Activated T-cell treated with anti-CD3 and anti-CD28 coated beads, Interleukin-2, amount 50 U/mL, for 4 hours (primary cell): ENCODE measurements around the gene CADM3. TPM values are rescaled to one million over a fixed set of nuclear protein-coding genes. Genes with fewer than 3 reads are reported as not detected.

Source experiments
- ATAC-seq, 2 donors: fragments of 200-7000 bp; cut with Tn5 transposase; one replicate each; pipeline ENCODE4 v1.10.0; 2021
- DNase-seq: peaks from one replicate; pipeline ENCODE4 v3.0.0-alpha.2; 2020
- H3K27me3 Mint-ChIP-seq: one replicate; pipeline ENCODE4 v1.8.0; 2021; ENCODE audit warnings: low read depth, mixed read lengths
- H3K36me3 Mint-ChIP-seq: one replicate; pipeline ENCODE4 v1.8.0; 2022; ENCODE audit warnings: mixed read lengths; ENCODE audit not compliant: insufficient read depth
- H3K4me1 Mint-ChIP-seq: one replicate; pipeline ENCODE4 v1.8.0; 2021; ENCODE audit warnings: low read depth, mixed read lengths
- H3K4me3 Mint-ChIP-seq: one replicate; pipeline ENCODE4 v1.8.0; 2021; ENCODE audit warnings: mild to moderate bottlenecking, moderate library complexity, mixed read lengths
- H3K9me3 Mint-ChIP-seq: one replicate; pipeline ENCODE4 v1.8.0; 2021; ENCODE audit warnings: mixed read lengths
- total RNA-seq, 3 donors: library from RNA; stranded (reverse); gene quantifications; one replicate each; pipeline ENCODE4 v1.2.1, GENCODE V29; 2021

The CADM3 gene
- total RNA-seq, 3 donors from 2014 or later, result not detected

GRCh38 chr1:159239551-159240220 lies 68.3 kb downstream of the CADM3 start:
- Mint-ChIP-seq H3K4me3 (no peak overlapping the region), H3K36me3 (no peaks in the 10 kb centered on the region), H3K27me3 (peaks cover 14% of the 10 kb centered on the region), H3K4me1 (no peaks in the 10 kb centered on the region), H3K9me3 (no peaks in the 10 kb centered on the region)
- no peak for DNase-seq
- no peak for ATAC-seq

- peaks cover 2% of the 10 kb centered on the region for H3K36me3 Mint-ChIP-seq
- H3K4me1 Mint-ChIP-seq, result no peaks in the 10 kb centered on the region
- H3K9me3 Mint-ChIP-seq, result peaks cover 12% of the 10 kb centered on the region
- no peak for ATAC-seq
- peaks cover 33% of the 10 kb centered on the region for H3K27me3 Mint-ChIP-seq
- no peak overlapping the region for H3K4me3 Mint-ChIP-seq
- DNase-seq, result no peak
Observed at GRCh38 chr1:159247266-159247665, 75.9 kb downstream of the CADM3 start.

GRCh38 chr1:159248311-159248710 lies 76.9 kb downstream of the CADM3 start:
- no peak for DNase-seq
- ATAC-seq, result no peak
- Mint-ChIP-seq H3K36me3 (peaks cover 2% of the 10 kb centered on the region), H3K9me3 (peaks cover 12% of the 10 kb centered on the region), H3K4me1 (no peaks in the 10 kb centered on the region), H3K4me3 (no peak overlapping the region), H3K27me3 (peaks cover 42% of the 10 kb centered on the region)

GRCh38 chr1:159250638-159251216 lies 79.3 kb downstream of the CADM3 start:
- ATAC-seq (no peak), DNase-seq (no peak)
- Mint-ChIP-seq H3K4me3 (no peak overlapping the region), H3K27me3 (peaks cover 37% of the 10 kb centered on the region), H3K9me3 (peaks cover 12% of the 10 kb centered on the region), H3K36me3 (peaks cover 2% of the 10 kb centered on the region), H3K4me1 (no peaks in the 10 kb centered on the region)

Other genes with a start within 250 kb of the CADM3 start
- 1 to 10 TPM; 2.5 to 5.3 (median 5.2) TPM for gene PYHIN1, start 240.1 kb upstream of the CADM3 start, total RNA-seq
- gene IFI16, start 161.7 kb upstream of the CADM3 start, total RNA-seq, result 100 to 1,000 TPM; 186 to 199 (median 196) TPM
- 10 to 100 TPM; 24.7 to 58.8 (median 36.4) TPM for gene AIM2, start 94.8 kb upstream of the CADM3 start, total RNA-seq
- under 1 TPM in 1 of 3 donors, not detected in 2; 0.46 TPM for gene ACKR1, start 33.3 kb downstream of the CADM3 start, total RNA-seq
- not detected for gene FCER1A, start 130.7 kb downstream of the CADM3 start, total RNA-seq